Esophagus (tissue), 2 donors: ENCODE data around the gene ALB. TPM values are rescaled to one million over a fixed set of nuclear protein-coding genes. Genes with fewer than 3 reads are reported as not detected.
"Not testable (repeated sequence)": the region's sequence is repeated elsewhere in the genome, so short reads cannot be mapped to it uniquely, and the experiment has no call there.

Experiments
- H3K27ac ChIP-seq, 2 donors: one replicate each; pipeline ENCODE4 v1.5.1; 2013; ENCODE audit warnings: low read depth in 2 of 2, mild to moderate bottlenecking in 2 of 2, inconsistent platforms in 1 of 2, low read length in 1 of 2, moderate library complexity in 1 of 2
- H3K27me3 ChIP-seq, 2 donors: one replicate each; pipeline ENCODE4 v1.6.1; 2013; ENCODE audit warnings: low read length in 2 of 2, control low read depth in 1 of 2, mild to moderate bottlenecking in 1 of 2; ENCODE audit not compliant: insufficient read depth in 2 of 2, control insufficient read depth in 1 of 2
- H3K36me3 ChIP-seq, 2 donors: one replicate each; pipeline ENCODE4 v1.6.1; 2013; ENCODE audit warnings: low read length in 1 of 2; ENCODE audit not compliant: control insufficient read depth in 2 of 2, insufficient read depth in 2 of 2
- H3K4me1 ChIP-seq, 2 donors: one replicate each; pipeline ENCODE4 v1.6.1; 2013; ENCODE audit warnings: low read length in 1 of 2; ENCODE audit not compliant: control insufficient read depth in 2 of 2, insufficient read depth in 2 of 2
- H3K4me3 ChIP-seq, 2 donors: one replicate each; pipeline ENCODE4 v1.5.1; 2013; ENCODE audit warnings: low read length in 2 of 2, mild to moderate bottlenecking in 2 of 2, low read depth in 1 of 2, moderate library complexity in 1 of 2
- H3K9me3 ChIP-seq, 2 donors: one replicate each; pipeline ENCODE4 v1.6.1; 2013; ENCODE audit warnings: mild to moderate bottlenecking in 2 of 2, low read depth in 1 of 2, low read length in 1 of 2, moderate library complexity in 1 of 2; ENCODE audit not compliant: control insufficient read depth in 2 of 2, insufficient read depth in 1 of 2
- WGBS, 2 donors: extraction: QIAGEN DNeasy Blood & Tissue Kit; methylation state at CpG; one replicate each; pipeline ENCODE4 v1.1.7; 2013; 5-methylcytosine and 5-hydroxymethylcytosine counted together
- polyA plus RNA-seq, 2 donors: library from polyadenylated mRNA; stranded (reverse); fragments of 200-250 nt; gene quantifications; one replicate each; pipeline ENCODE4 v1.2.3, GENCODE V29; 2013
- donor health status: healthy with polysubstance abuse.
- donor health status: Bipolar disorder and iron deficiency.

The ALB gene
- polyA plus RNA-seq: under 1 TPM; 0.05 to 0.08 TPM

GRCh38 chr4:73404042-73404441 is at the start of gene ALB:
ALB (plus strand) TSS chr4:73404287; CDS start chr4:73404328, 41 bp downstream.
- Histone ChIP-seq H3K9me3 (no peaks in the 10 kb centered on the region), H3K36me3 (no peaks in the 10 kb centered on the region), H3K27me3 (no peaks in the 10 kb centered on the region), H3K4me3 (no peak within 1 kb of the TSS), H3K27ac (no peak within 1 kb of the TSS), H3K4me1 (no peaks in the 10 kb centered on the region)
- 68 to 81% methylated on average over 7 of the region's 7 CpGs for whole genome bisulfite sequencing, 2 donors

GRCh38 chr4:73357174-73357573 is 46.9 kb upstream of the ALB start:
- 86 to 88% methylated on average over 1 of the region's 1 CpG for WGBS, 2 donors
- H3K4me1 ChIP-seq, H3K27ac ChIP-seq, H3K9me3 ChIP-seq, H3K4me3 ChIP-seq, H3K27me3 ChIP-seq, H3K36me3 ChIP-seq: not testable (repeated sequence)

- H3K4me1 ChIP-seq, H3K27ac ChIP-seq, H3K4me3 ChIP-seq, H3K27me3 ChIP-seq, H3K9me3 ChIP-seq, H3K36me3 ChIP-seq: not testable (repeated sequence)
- 81 to 88% methylated on average over 8 of the region's 8 CpGs for WGBS, 2 donors
Observed at GRCh38 chr4:73369506-73370199, 34.4 kb upstream of the ALB start.

DNA sequence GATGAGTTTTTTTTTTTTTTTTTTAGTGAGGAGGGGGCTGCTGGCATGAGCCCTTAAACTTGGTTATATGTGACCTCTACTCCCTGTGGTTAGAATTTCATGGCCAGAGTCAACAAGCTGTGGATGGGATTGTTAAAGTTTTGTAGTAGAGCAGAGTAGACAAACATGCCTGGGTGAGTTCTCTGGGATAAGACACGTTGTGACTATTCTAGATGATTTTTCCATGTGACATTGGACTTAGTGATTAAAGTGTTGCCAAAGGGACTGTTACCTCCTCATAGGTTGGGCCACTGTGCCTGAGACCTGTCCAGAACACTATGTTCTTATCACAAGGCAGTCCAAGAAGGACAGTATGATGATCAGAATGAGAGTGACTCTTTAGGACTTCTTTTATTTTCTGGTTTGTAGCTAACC is 28.8 kb upstream of the ALB start:
- WGBS, 2 donors: 21 to 34% methylated on average over 1 of the region's 1 CpG
- no peaks in the 10 kb centered on the region for H3K27me3 ChIP-seq
- no peaks in the 10 kb centered on the region for H3K9me3 ChIP-seq
- no peaks in the 10 kb centered on the region for H3K4me1 ChIP-seq
- no peak overlapping the region for H3K4me3 ChIP-seq
- H3K27ac ChIP-seq: no peak overlapping the region
- H3K36me3 ChIP-seq: no peaks in the 10 kb centered on the region

GRCh38 chr4:73376251-73376650 is 27.8 kb upstream of the ALB start:
- no peaks in the 10 kb centered on the region for H3K36me3 ChIP-seq
- no peaks in the 10 kb centered on the region for H3K27me3 ChIP-seq
- H3K27ac ChIP-seq: no peak overlapping the region
- no peaks in the 10 kb centered on the region for H3K9me3 ChIP-seq
- no peak overlapping the region for H3K4me3 ChIP-seq
- H3K4me1 ChIP-seq: no peaks in the 10 kb centered on the region

- Histone ChIP-seq H3K36me3 (no peaks in the 10 kb centered on the region), H3K9me3 (no peaks in the 10 kb centered on the region), H3K27me3 (no peaks in the 10 kb centered on the region), H3K27ac (no peak overlapping the region), H3K4me3 (no peak overlapping the region), H3K4me1 (no peaks in the 10 kb centered on the region)
- 85 to 86% methylated on average over 4 of the region's 4 CpGs for WGBS, 2 donors
Observed at GRCh38 chr4:73376976-73377375, 27.1 kb upstream of the ALB start.

- Histone ChIP-seq H3K27ac (no peak overlapping the region), H3K4me1 (no peaks in the 10 kb centered on the region), H3K9me3 (no peaks in the 10 kb centered on the region), H3K27me3 (no peaks in the 10 kb centered on the region), H3K4me3 (no peak overlapping the region), H3K36me3 (no peaks in the 10 kb centered on the region)
- whole genome bisulfite sequencing, 2 donors: 64 to 67% methylated on average over 5 of the region's 5 CpGs
Observed at GRCh38 chr4:73378887-73379286, 25.2 kb upstream of the ALB start.

DNA sequence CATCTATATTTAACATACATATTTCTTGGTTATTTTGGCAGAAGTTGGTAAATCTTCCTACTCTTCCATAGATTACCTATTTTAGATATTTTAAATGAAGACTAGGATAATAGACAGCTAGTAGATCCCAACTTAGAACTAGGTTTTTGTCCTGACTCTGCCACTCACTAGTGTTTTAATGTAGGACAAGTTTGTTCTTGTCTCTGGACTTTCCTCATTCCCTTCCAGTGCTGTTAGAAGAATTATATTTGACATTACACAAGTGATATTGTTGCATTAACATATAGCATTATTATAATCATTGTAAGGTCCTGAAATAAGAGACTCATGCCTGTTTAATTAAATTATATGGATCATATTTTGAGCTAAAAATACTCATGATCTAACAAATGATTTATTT is 24.1 kb upstream of the ALB start:
- no peak overlapping the region for H3K27ac ChIP-seq
- no peak overlapping the region for H3K4me3 ChIP-seq
- no peaks in the 10 kb centered on the region for H3K36me3 ChIP-seq
- no peaks in the 10 kb centered on the region for H3K4me1 ChIP-seq
- no peaks in the 10 kb centered on the region for H3K27me3 ChIP-seq
- no peaks in the 10 kb centered on the region for H3K9me3 ChIP-seq

DNA sequence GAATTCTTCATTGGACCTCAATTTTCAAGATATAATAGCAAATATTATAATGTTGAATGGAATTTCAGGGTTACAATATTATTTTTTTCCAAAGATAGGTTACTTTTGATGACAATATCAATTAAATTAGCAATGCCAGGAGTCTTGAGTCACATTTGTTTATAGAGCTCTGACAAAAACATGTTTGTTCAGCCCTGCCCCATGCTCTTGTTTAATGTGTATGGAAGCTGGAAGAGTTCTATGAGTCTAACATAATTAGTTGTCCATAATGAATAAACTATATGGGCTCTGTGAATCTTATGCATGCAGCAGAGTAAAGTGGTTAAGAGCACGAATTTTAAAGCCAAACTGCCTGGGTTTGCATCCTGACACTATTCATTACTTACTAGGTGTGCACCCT is 22.9 kb upstream of the ALB start:
- no peak overlapping the region for H3K27ac ChIP-seq
- no peaks in the 10 kb centered on the region for H3K27me3 ChIP-seq
- no peaks in the 10 kb centered on the region for H3K4me1 ChIP-seq
- H3K9me3 ChIP-seq: no peaks in the 10 kb centered on the region
- WGBS, 2 donors: 65 to 77% methylated on average over 1 of the region's 1 CpG
- no peak overlapping the region for H3K4me3 ChIP-seq
- no peaks in the 10 kb centered on the region for H3K36me3 ChIP-seq

- H3K27ac ChIP-seq: no peak overlapping the region
- no peak overlapping the region for H3K4me3 ChIP-seq
- no peaks in the 10 kb centered on the region for H3K9me3 ChIP-seq
- no peaks in the 10 kb centered on the region for H3K36me3 ChIP-seq
- no peaks in the 10 kb centered on the region for H3K27me3 ChIP-seq
- 49 to 67% methylated on average over 3 of the region's 3 CpGs for WGBS, 2 donors
- no peaks in the 10 kb centered on the region for H3K4me1 ChIP-seq
Observed at GRCh38 chr4:73383452-73383851, 20.6 kb upstream of the ALB start.
